GM12874 (cell line): Measurements from ENCODE around the gene ARID5B.

ENCODE experiments used
- CTCF ChIP-seq: IDR thresholded peaks from 2 replicates; pipeline ENCODE4 v1.5.1; 2011; ENCODE audit warnings: low read depth, mild to moderate bottlenecking, control low read depth, low read length, moderate library complexity; ENCODE audit not compliant: insufficient read depth

The ARID5B gene

GRCh38 chr10:62027841-62028501 lies 126.5 kb downstream of the ARID5B start:
- TF ChIP-seq CTCF: no peak

GRCh38 chr10:62029401-62029800 lies 127.9 kb downstream of the ARID5B start:
- no peak for TF ChIP-seq CTCF

DNA sequence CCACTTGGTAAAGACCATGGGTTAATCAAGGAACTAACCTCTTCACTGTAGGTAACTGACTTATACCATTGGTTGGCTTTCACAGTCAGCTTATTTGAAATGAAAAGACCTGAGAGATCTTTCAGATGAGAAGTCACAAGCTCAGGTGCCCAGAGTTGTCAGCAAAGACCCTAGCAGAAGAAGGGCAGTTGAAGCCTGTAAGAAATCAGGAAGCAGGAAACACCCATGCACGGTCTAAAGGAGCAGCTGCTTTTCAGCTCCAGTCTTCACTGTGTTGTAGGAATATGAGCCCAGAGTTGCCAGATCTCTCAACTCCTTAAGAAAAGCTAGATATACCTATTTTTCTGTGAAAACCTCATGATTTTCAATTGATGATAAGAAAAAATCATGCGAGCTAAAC lies 130.0 kb downstream of the ARID5B start:
- no peak for TF ChIP-seq CTCF

DNA sequence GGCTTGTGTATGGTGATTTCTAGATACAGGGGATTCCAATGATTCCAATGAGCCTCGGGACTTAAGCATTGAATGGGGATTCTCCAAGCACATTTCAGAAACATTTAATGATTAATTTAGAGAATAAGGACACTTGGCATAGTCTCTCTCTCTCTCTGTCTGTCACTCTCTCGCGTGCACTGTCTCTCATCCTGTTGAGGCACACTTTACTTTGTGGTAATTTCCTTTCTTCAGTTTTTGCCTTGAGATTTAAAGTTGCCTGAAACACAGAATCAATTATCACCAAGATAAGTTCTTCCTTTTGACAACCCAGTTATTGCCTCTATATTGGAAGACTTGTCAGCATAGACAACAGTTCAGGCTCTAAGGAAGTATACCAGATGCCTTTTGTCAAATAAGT lies 131.6 kb downstream of the ARID5B start:
- no peak for TF ChIP-seq CTCF

DNA sequence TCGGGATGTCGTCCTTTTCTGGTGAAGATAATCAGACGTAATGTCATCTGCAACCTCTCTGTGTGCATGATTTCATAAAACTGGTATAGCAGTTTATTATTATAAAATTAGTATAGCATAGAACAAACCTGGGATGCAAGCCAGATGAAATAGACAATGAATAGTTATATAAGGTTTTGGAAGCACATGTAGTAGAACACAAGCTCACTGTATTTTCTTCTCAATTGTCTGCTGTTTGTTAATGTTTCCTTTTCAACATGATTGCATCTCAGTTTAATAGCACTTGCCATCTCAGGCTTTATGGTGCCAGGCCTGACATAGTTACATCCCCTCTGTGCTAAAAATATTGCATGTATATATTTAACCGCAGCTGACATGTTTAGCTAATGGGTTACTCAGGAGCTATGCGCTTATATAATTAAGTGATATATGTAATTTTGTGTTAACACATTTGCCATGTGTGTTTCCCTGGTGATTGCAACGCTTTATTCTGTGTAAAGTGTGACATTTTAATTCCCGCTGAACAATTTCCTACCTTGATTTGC lies 132.7 kb downstream of the ARID5B start:
- no peak for TF ChIP-seq CTCF

DNA sequence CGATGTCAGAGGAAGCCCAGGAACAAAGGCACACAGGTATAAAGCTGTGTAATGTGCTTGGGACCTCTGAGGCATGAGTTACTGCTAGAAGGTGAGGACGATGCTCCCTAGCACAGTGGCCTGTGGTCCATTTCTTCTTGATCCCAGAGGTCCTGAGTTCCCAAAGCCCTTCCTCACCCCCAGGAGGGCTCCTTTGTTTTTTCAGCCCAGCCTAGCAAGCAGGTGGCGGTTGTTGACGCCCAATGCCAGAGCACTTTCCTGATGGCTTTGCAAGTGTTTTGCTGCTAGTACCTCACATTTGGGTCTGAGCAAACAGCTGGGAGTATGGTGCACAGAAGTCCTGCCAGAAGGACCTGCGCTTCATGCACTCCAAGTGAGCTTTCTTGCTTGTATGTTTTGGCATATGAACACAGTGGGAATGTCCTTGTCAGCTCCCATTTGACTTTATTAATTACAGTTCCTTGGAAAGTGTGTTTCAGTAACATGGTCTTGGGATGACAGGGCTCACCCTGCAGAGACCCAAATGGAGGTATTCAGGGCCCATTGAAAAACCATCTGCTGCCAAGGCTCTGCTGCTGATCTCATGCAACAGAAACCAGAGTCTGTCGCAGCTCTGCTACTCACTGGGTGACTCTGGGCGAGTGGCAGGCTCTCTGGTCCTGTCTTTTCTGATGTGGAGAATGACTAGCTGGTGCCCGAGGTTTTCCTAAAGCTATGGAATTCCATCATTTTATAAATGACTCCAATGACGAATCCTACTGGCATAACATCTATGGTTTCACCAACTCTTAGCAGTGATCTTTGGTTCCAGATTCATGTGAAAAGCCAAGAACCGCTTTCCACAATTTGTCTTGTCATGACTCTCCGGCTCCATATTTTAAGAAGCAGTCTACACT lies 134.9 kb downstream of the ARID5B start:
- no peak for TF ChIP-seq CTCF

DNA sequence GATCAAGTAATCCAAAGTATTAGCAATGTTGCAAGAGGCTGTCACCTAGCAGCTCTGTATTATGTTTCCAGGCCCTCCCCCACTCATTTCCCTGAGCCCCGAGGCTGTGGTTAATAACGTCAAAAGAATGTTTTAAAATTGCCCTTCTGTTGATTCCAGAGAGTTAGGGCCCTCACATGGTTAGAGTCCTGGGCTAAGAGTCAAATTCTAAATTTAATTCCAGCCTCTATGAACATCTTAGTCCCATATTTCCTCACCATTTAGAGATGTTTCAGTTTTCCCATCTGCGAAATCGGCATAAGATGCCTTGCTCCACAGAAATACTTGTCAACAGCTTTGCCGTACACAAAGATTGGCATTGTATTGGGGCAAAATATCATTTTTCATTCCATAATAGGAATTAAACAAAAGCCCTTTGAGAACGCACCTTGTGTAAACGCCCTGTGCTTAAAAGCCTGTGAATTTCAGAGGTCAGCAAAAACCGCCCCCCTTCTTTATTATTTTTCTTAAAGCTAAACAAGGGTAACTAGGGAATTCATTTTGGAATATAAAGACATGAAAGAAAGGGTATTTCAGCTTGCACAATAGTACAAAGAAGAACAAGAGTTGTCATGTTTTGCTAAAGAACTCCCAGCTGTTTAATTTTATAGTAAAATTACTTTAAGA lies 135.8 kb downstream of the ARID5B start:
- no peak for TF ChIP-seq CTCF
